Mesenchymal stem cell (in vitro differentiated cells and primary cell): ENCODE measurements around the gene DPYSL4.

Source experiments
- DNase-seq: peaks from one replicate; pipeline ENCODE4 v3.0.0-alpha.2; 2013
- H2AFZ ChIP-seq: one replicate; pipeline ENCODE4 v1.6.1; 2013; ENCODE audit warnings: low read depth, mild to moderate bottlenecking, control low read depth, inconsistent platforms, low read length, moderate library complexity
- H2AK5ac ChIP-seq: 2 replicates; pipeline ENCODE4 v1.6.1; 2013; ENCODE audit warnings: low read length, moderate library complexity, mild to moderate bottlenecking, inconsistent platforms; ENCODE audit not compliant: severe bottlenecking
- H2BK120ac ChIP-seq: one replicate; pipeline ENCODE4 v1.6.1; 2013; ENCODE audit warnings: low read depth, mild to moderate bottlenecking, inconsistent platforms, low read length, moderate library complexity
- H2BK12ac ChIP-seq, 2 experiments: one replicate each; pipeline ENCODE4 v1.6.1; 2013; ENCODE audit warnings: inconsistent platforms in 2 of 2, low read length in 2 of 2, mild to moderate bottlenecking in 2 of 2, moderate library complexity in 2 of 2, control low read depth in 1 of 2
- H2BK15ac ChIP-seq: one replicate; pipeline ENCODE4 v1.6.1; 2013; ENCODE audit warnings: mild to moderate bottlenecking, low read depth, inconsistent platforms; ENCODE audit not compliant: poor library complexity, severe bottlenecking
- H2BK5ac ChIP-seq: 2 replicates; pipeline ENCODE4 v1.6.1; 2013; ENCODE audit warnings: low read depth, mild to moderate bottlenecking, low read length, control low read depth, inconsistent platforms; ENCODE audit not compliant: poor library complexity, severe bottlenecking
- H3K14ac ChIP-seq, 2 experiments: one replicate each; pipeline ENCODE4 v1.6.1; 2013; ENCODE audit warnings: inconsistent platforms in 2 of 2, low read length in 2 of 2, control low read depth in 1 of 2, mild to moderate bottlenecking in 1 of 2, moderate library complexity in 1 of 2
- H3K18ac ChIP-seq, 2 experiments: one replicate each; pipeline ENCODE4 v1.6.1; 2013; ENCODE audit warnings: inconsistent platforms in 2 of 2, low read length in 2 of 2, control low read depth in 1 of 2, low read depth in 1 of 2, mild to moderate bottlenecking in 1 of 2
- H3K23ac ChIP-seq, 2 experiments: one replicate each; pipeline ENCODE4 v1.6.1; 2013; ENCODE audit warnings: inconsistent platforms in 2 of 2, low read length in 2 of 2, mild to moderate bottlenecking in 2 of 2, moderate library complexity in 2 of 2, control low read depth in 1 of 2
- H3K27ac ChIP-seq: 2 replicates; pipeline ENCODE4 v1.5.1; 2013; ENCODE audit warnings: mild to moderate bottlenecking, moderate library complexity, low read length, control low read depth, inconsistent platforms; ENCODE audit not compliant: poor library complexity, severe bottlenecking
- H3K27me3 ChIP-seq, 2 experiments: 2 replicates each; pipeline versions ENCODE4 v1.6.1 to v1.7.0; 2013; ENCODE audit warnings: low read length in 2 of 2, mild to moderate bottlenecking in 2 of 2, moderate library complexity in 2 of 2, control low read depth in 1 of 2, inconsistent platforms in 1 of 2; ENCODE audit not compliant: control insufficient read depth in 1 of 2, insufficient read depth in 1 of 2
- H3K36me3 ChIP-seq, 2 experiments: 2 replicates each; pipeline versions ENCODE4 v1.6.1 to v1.7.0; 2013; ENCODE audit warnings: low read length in 2 of 2, control low read depth in 1 of 2, inconsistent platforms in 1 of 2, low read depth in 1 of 2, mild to moderate bottlenecking in 1 of 2; ENCODE audit not compliant: insufficient read depth in 2 of 2, control insufficient read depth in 1 of 2
- H3K4ac ChIP-seq, 2 experiments: one replicate each; pipeline ENCODE4 v1.6.1; 2013; ENCODE audit warnings: inconsistent platforms in 2 of 2, low read length in 2 of 2, mild to moderate bottlenecking in 2 of 2, moderate library complexity in 2 of 2, control low read depth in 1 of 2, low read depth in 1 of 2
- H3K4me1 ChIP-seq: 2 replicates; pipeline ENCODE4 v1.6.1; 2013; ENCODE audit warnings: low read depth, low read length, control low read depth; ENCODE audit not compliant: control insufficient read depth, insufficient read depth
- H3K4me2 ChIP-seq: 2 replicates; pipeline ENCODE4 v1.6.1; 2013; ENCODE audit warnings: low read length, mild to moderate bottlenecking, inconsistent platforms; ENCODE audit not compliant: poor library complexity, severe bottlenecking
- H3K4me3 ChIP-seq, 2 experiments: 2 replicates each; pipeline versions ENCODE4 v1.5.1 to v1.7.0; 2013; ENCODE audit warnings: low read length in 2 of 2, mild to moderate bottlenecking in 2 of 2, control low read depth in 1 of 2, low read depth in 1 of 2; ENCODE audit not compliant: insufficient read depth in 1 of 2
- H3K79me1 ChIP-seq: replicated peaks from 2 replicates; pipeline ENCODE4 v1.6.1; 2013; ENCODE audit warnings: mild to moderate bottlenecking, control low read depth, low read length, inconsistent platforms; ENCODE audit not compliant: poor library complexity, severe bottlenecking
- H3K9ac ChIP-seq: 2 replicates; pipeline ENCODE4 v1.7.0; 2013; ENCODE audit warnings: mild to moderate bottlenecking, low read length, moderate library complexity
- H3K9me3 ChIP-seq: 2 replicates; pipeline ENCODE4 v1.7.0; 2013; ENCODE audit warnings: mild to moderate bottlenecking, low read length; ENCODE audit not compliant: control insufficient read depth
- H4K8ac ChIP-seq: one replicate; pipeline ENCODE4 v1.6.1; 2013; ENCODE audit warnings: inconsistent platforms, mild to moderate bottlenecking, low read length, moderate library complexity
- H4K91ac ChIP-seq: one replicate; pipeline ENCODE4 v1.6.1; 2013; ENCODE audit warnings: mild to moderate bottlenecking, low read length, inconsistent platforms
- WGBS: methylation state at CpG from one replicate; pipeline ENCODE4 v1.1.7; 2013; ENCODE audit warnings: mixed read lengths; 5-methylcytosine and 5-hydroxymethylcytosine counted together

Gene DPYSL4

GRCh38 chr10:132243141-132243540 is 56.4 kb downstream of the DPYSL4 start:
- no peak overlapping the region for H3K23ac ChIP-seq
- H3K18ac ChIP-seq = no peak overlapping the region
- H3K36me3 ChIP-seq = peaks cover 0 to 2% of the 10 kb centered on the region in 2 experiments
- H3K14ac ChIP-seq = no peak overlapping the region
- H3K27ac ChIP-seq = no peak overlapping the region
- H3K27me3 ChIP-seq = peaks cover 0 to 9% of the 10 kb centered on the region in 2 experiments
- H3K9me3 ChIP-seq = no peaks in the 10 kb centered on the region
- WGBS = 82% methylated on average over 12 of the region's 12 CpGs
- no peaks in the 10 kb centered on the region for H3K79me1 ChIP-seq
- no peak overlapping the region for H4K91ac ChIP-seq
- DNase-seq = no peak
- no peak overlapping the region for H2AFZ ChIP-seq
- no peaks in the 10 kb centered on the region for H3K4me1 ChIP-seq
- H2AK5ac ChIP-seq = no peak overlapping the region
- no peak overlapping the region for H3K9ac ChIP-seq
- H3K4ac ChIP-seq = no peak overlapping the region
- H2BK120ac ChIP-seq = no peak overlapping the region
- H2BK15ac ChIP-seq = no peak overlapping the region
- H3K4me3 ChIP-seq = no peak overlapping the region
- no peak overlapping the region for H2BK5ac ChIP-seq
- no peak overlapping the region for H4K8ac ChIP-seq
- no peak overlapping the region for H2BK12ac ChIP-seq
- H3K4me2 ChIP-seq = no peak overlapping the region

GRCh38 chr10:132243626-132244025 is 56.9 kb downstream of the DPYSL4 start:
- no peak for DNase-seq
- Histone ChIP-seq H3K4me1 (peaks cover 4% of the 10 kb centered on the region), H3K4me3 (no peak overlapping the region), H3K18ac (no peak overlapping the region), H3K4ac (no peak overlapping the region), H2BK15ac (no peak overlapping the region), H3K4me2 (no peak overlapping the region), H2AK5ac (no peak overlapping the region), H4K91ac (no peak overlapping the region), H3K27me3 (peaks cover 0 to 8% of the 10 kb centered on the region in 2 experiments), H2BK120ac (no peak overlapping the region), H3K79me1 (no peaks in the 10 kb centered on the region), H4K8ac (no peak overlapping the region), H2BK12ac (no peak overlapping the region), H2AFZ (no peak overlapping the region), H3K14ac (no peak overlapping the region), H3K36me3 (peaks cover 0 to 2% of the 10 kb centered on the region in 2 experiments), H3K23ac (no peak overlapping the region), H3K9ac (no peak overlapping the region), H3K9me3 (no peaks in the 10 kb centered on the region), H3K27ac (no peak overlapping the region), H2BK5ac (no peak overlapping the region)
- WGBS = 93% methylated on average over 11 of the region's 11 CpGs

- Histone ChIP-seq H2AK5ac (no peak overlapping the region), H3K27me3 (peaks cover 0 to 7% of the 10 kb centered on the region in 2 experiments), H3K4ac (no peak overlapping the region), H3K23ac (no peak overlapping the region), H2BK12ac (no peak overlapping the region), H2AFZ (no peak overlapping the region), H3K79me1 (no peaks in the 10 kb centered on the region), H4K8ac (no peak overlapping the region), H3K18ac (no peak overlapping the region), H2BK15ac (no peak overlapping the region), H3K4me3 (no peak overlapping the region), H4K91ac (no peak overlapping the region), H3K4me1 (peaks cover 8% of the 10 kb centered on the region), H3K14ac (no peak overlapping the region), H3K9ac (no peak overlapping the region), H2BK120ac (no peak overlapping the region), H3K9me3 (no peaks in the 10 kb centered on the region), H3K4me2 (no peak overlapping the region), H3K27ac (no peak overlapping the region), H3K36me3 (peaks cover 0 to 2% of the 10 kb centered on the region in 2 experiments), H2BK5ac (no peak overlapping the region)
- 93% methylated on average over 14 of the region's 14 CpGs for WGBS
- DNase-seq = no peak
These were observed 58.3 kb downstream of the DPYSL4 start for GRCh38 chr10:132245056-132245455.

GRCh38 chr10:132246296-132246695 is 59.5 kb downstream of the DPYSL4 start:
- Histone ChIP-seq H2BK5ac (no peak overlapping the region), H2BK12ac (no peak overlapping the region), H3K27ac (no peak overlapping the region), H3K36me3 (peaks cover 0 to 2% of the 10 kb centered on the region in 2 experiments), H2AFZ (no peak overlapping the region), H3K18ac (no peak overlapping the region), H3K9ac (no peak overlapping the region), H4K91ac (no peak overlapping the region), H2AK5ac (no peak overlapping the region), H3K9me3 (no peaks in the 10 kb centered on the region), H3K14ac (no peak overlapping the region), H3K4ac (no peak overlapping the region), H3K4me1 (peaks cover 8% of the 10 kb centered on the region), H2BK120ac (no peak overlapping the region), H3K23ac (no peak overlapping the region), H3K4me2 (no peak overlapping the region), H2BK15ac (no peak overlapping the region), H3K4me3 (no peak overlapping the region), H4K8ac (no peak overlapping the region), H3K79me1 (no peaks in the 10 kb centered on the region), H3K27me3 (peaks cover 0 to 7% of the 10 kb centered on the region in 2 experiments)
- 86% methylated on average over 13 of the region's 13 CpGs for WGBS
- DNase-seq = no peak
